Caco-2 (cell line): ENCODE measurements around the gene NFIA. TPM values are rescaled to one million over a fixed set of nuclear protein-coding genes. Genes with fewer than 3 reads are reported as not detected.

Source experiments
- BruUV-seq: library from RNA; stranded (reverse); fragments of 400-500 nt; replicated peaks from 2 replicates; lab custom pipeline; 2021; lab: Mats Ljungman, UMichigan
- CTCF ChIA-PET: fragments of 300-600 bp; sonication (Branson Sonifier 250); formaldehyde crosslinking; loops from one replicate; lab custom pipeline; 2022; ENCODE audit warnings: antibody characterized with exemption; lab: Charles Lee
- POLR2A ChIA-PET: fragments of 300-600 bp; sonication (Branson Sonifier 250); formaldehyde crosslinking; loops from one replicate; lab custom pipeline; 2022; ENCODE audit warnings: antibody characterized with exemption; lab: Charles Lee
- DNase-seq, 2 experiments: peaks; one replicate each; pipeline versions ENCODE4 v3.0.0 to v3.0.0-alpha.2; 2020 to 2022
- H3K27me3 ChIP-seq: replicated peaks from 2 replicates; pipeline ENCODE4 v1.6.0; 2011; ENCODE audit warnings: low read length; ENCODE audit not compliant: control insufficient read depth, insufficient read depth
- H3K36me3 ChIP-seq: 2 replicates; pipeline ENCODE4 v1.5.1; 2011; ENCODE audit warnings: low read length; ENCODE audit not compliant: control insufficient read depth, insufficient read depth
- H3K4me1 ChIP-seq: fragments of 250-450 bp; sonication (Bioruptor Pico); 2 replicates; pipeline ENCODE4 v1.5.1; 2020; ENCODE audit warnings: mild to moderate bottlenecking
- H3K4me3 ChIP-seq: 2 replicates; pipeline ENCODE4 v1.5.1; 2011; ENCODE audit warnings: low read depth, mild to moderate bottlenecking, control low read depth, low read length
- H3K9me3 ChIP-seq: fragments of 250-450 bp; sonication (Bioruptor Pico); 2 replicates; pipeline ENCODE4 v1.5.1; 2020; ENCODE audit warnings: mild to moderate bottlenecking, moderate library complexity
- H3K27ac Mint-ChIP-seq: one replicate; pipeline ENCODE4 v1.8.0; 2022; ENCODE audit warnings: mixed read lengths; ENCODE audit not compliant: unreplicated experiment
- H3K27me3 Mint-ChIP-seq: one replicate; pipeline ENCODE4 v1.8.0; 2022; ENCODE audit warnings: mixed read lengths; ENCODE audit not compliant: insufficient read depth, unreplicated experiment
- H3K36me3 Mint-ChIP-seq: one replicate; pipeline ENCODE4 v1.8.0; 2022; ENCODE audit warnings: mild to moderate bottlenecking, mixed read lengths; ENCODE audit not compliant: insufficient read depth, unreplicated experiment
- H3K4me1 Mint-ChIP-seq: one replicate; pipeline ENCODE4 v1.8.0; 2022; ENCODE audit warnings: low read depth, mixed read lengths; ENCODE audit not compliant: unreplicated experiment
- H3K4me3 Mint-ChIP-seq: one replicate; pipeline ENCODE4 v1.8.0; 2022; ENCODE audit warnings: mild to moderate bottlenecking, moderate library complexity, mixed read lengths; ENCODE audit not compliant: unreplicated experiment
- H3K9me3 Mint-ChIP-seq: one replicate; pipeline ENCODE4 v1.8.0; 2022; ENCODE audit warnings: mixed read lengths; ENCODE audit not compliant: unreplicated experiment
- intact Hi-C: fragments of 100-400 bp; cut with micrococcal nuclease; formaldehyde crosslinking; loops from one replicate; pipeline ENCODE4 v1.10.0; 2022; ENCODE audit not compliant: unreplicated experiment
- total RNA-seq: library from RNA; stranded (reverse); gene quantifications from 2 replicates; pipeline ENCODE4 v1.2.3, GENCODE V29; 2022
- TF ChIP-seq, protein P1 (sequence below), 2 experiments: fragments of 200-600 bp in 1 of 2; IDR thresholded peaks; 1 replicate in 1 of 2; 2 replicates in 1 of 2; pipeline versions ENCODE4 v1.5.1 to v1.8.0; 2011 to 2022; ENCODE audit warnings: antibody characterized with exemption in 1 of 2, control low read depth in 1 of 2, inconsistent platforms in 1 of 2, low read depth in 1 of 2, low read length in 1 of 2, mild to moderate bottlenecking in 1 of 2, moderate library complexity in 1 of 2; ENCODE audit not compliant: insufficient read depth in 1 of 2, severe bottlenecking in 1 of 2, unreplicated experiment in 1 of 2

The NFIA gene
- total RNA-seq, 1 experiment from 2014 or later, result 1.4 TPM

DNA sequence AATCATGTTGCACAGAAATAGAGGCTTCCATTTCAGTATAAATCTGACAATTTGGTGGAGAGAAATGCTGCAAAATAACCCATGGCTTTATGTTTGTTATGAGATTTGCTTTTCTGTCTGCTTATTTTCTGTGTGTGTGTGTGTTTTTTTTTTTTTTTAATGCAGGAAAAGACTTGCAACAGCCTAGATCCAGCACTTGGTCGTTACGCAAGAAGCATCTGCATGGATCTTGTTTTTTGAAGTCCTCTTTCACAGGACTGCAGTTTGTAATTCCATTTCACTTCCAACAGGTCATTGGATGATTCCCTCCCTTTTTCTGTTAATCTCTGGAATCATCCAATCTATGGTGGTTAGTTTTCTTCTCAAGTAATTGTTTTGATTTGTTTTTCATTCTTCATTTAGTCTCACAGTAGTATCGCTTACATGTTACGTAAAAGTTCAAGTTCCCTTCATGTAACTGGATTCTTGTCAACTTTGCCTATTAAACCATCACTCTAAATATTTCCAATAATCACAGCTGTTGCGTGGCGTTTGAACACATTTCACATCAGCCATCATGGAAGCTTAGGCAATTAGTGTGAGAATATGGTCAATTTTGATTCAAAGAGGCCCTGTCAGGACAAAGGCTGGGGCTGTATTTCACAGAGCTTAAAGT is 312.9 kb downstream of the NFIA start:
- Mint-ChIP-seq H3K36me3 (no peaks in the 10 kb centered on the region), H3K27ac (no peak overlapping the region), H3K9me3 (no peaks in the 10 kb centered on the region), H3K4me1 (no peaks in the 10 kb centered on the region), H3K27me3 (no peaks in the 10 kb centered on the region), H3K4me3 (no peak overlapping the region)
- no TSS peak for BruUV-seq
- no peak for DNase-seq
- TF ChIP-seq, protein P1, sequence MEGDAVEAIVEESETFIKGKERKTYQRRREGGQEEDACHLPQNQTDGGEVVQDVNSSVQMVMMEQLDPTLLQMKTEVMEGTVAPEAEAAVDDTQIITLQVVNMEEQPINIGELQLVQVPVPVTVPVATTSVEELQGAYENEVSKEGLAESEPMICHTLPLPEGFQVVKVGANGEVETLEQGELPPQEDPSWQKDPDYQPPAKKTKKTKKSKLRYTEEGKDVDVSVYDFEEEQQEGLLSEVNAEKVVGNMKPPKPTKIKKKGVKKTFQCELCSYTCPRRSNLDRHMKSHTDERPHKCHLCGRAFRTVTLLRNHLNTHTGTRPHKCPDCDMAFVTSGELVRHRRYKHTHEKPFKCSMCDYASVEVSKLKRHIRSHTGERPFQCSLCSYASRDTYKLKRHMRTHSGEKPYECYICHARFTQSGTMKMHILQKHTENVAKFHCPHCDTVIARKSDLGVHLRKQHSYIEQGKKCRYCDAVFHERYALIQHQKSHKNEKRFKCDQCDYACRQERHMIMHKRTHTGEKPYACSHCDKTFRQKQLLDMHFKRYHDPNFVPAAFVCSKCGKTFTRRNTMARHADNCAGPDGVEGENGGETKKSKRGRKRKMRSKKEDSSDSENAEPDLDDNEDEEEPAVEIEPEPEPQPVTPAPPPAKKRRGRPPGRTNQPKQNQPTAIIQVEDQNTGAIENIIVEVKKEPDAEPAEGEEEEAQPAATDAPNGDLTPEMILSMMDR (IDR thresholded peaks at IDR 0.05; ENCODE audit: insufficient read depth in 1 of 2, low read depth in 1 of 2, low read length in 1 of 2, severe bottlenecking in 1 of 2, unreplicated experiment in 1 of 2), result no peak
- Histone ChIP-seq H3K9me3 (no peaks in the 10 kb centered on the region), H3K4me3 (no peak overlapping the region), H3K4me1 (no peaks in the 10 kb centered on the region), H3K27me3 (no peaks in the 10 kb centered on the region), H3K36me3 (no peaks in the 10 kb centered on the region)
- intact Hi-C loops, result loop anchor here (5.0 kb wide), 1 partner anchor 57 kb away; no protein-coding TSS in a partner anchor
- POLR2A ChIA-PET, result no interaction called here
- CTCF ChIA-PET, result no interaction called here

DNA sequence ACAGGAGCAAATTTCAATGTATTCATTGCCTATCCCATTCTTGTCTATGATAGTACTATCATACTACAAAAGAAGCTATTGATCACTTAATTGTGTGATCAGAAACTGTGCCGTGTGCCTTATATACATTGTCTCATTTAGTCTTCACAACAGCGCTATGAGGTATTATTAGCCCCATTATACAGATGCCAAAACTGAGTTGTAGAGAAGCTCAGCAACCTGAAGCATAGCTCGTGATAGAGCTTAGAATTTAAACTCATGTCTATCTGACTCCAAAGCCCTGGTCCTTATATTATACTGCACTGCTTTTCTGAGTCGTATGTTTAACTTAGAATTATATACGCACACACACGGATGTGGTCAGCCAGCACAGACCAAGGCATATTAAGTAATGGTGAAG is 315.1 kb downstream of the NFIA start:
- no TSS peak for BruUV-seq
- no peak for DNase-seq
- TF ChIP-seq, protein P1 (IDR thresholded peaks at IDR 0.05; ENCODE audit: insufficient read depth in 1 of 2, low read depth in 1 of 2, low read length in 1 of 2, severe bottlenecking in 1 of 2, unreplicated experiment in 1 of 2), result no peak
- ChIA-PET CTCF (no interaction called here), POLR2A (no interaction called here)
- no peak overlapping the region for H3K4me3 ChIP-seq
- intact Hi-C loops, result loop anchor here (5.0 kb wide), 1 partner anchor 55 kb away; no protein-coding TSS in a partner anchor
- no peak overlapping the region for H3K27ac Mint-ChIP-seq
- H3K9me3 Mint-ChIP-seq, result no peaks in the 10 kb centered on the region
- H3K36me3 ChIP-seq, result no peaks in the 10 kb centered on the region
- H3K27me3 ChIP-seq, result no peaks in the 10 kb centered on the region
- no peaks in the 10 kb centered on the region for H3K9me3 ChIP-seq
- H3K27me3 Mint-ChIP-seq, result no peaks in the 10 kb centered on the region
- H3K4me1 Mint-ChIP-seq, result no peaks in the 10 kb centered on the region
- no peak overlapping the region for H3K4me3 Mint-ChIP-seq
- no peaks in the 10 kb centered on the region for H3K4me1 ChIP-seq
- no peaks in the 10 kb centered on the region for H3K36me3 Mint-ChIP-seq

DNA sequence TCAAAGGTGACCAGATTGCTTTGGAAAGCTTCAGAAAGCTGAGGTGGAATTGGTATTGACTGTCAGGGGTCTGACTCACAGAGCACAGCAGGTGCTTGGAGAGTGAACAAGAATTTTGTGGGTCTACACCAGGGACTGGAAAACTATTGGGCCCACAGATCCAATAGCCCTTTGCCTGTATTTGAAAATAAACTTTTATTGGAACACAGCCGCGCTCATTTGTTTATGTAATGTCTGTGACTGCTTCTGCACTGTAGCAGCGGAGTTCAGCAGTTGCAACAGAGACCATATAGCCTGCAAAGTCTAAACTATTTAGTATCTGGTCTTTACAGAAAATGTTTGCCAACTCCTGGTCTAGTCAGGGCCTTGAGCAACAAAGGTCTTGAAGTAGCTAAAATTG is 315.6 kb downstream of the NFIA start:
- no TSS peak for BruUV-seq
- Mint-ChIP-seq H3K4me3 (no peak overlapping the region), H3K27me3 (no peaks in the 10 kb centered on the region), H3K4me1 (no peaks in the 10 kb centered on the region), H3K9me3 (no peaks in the 10 kb centered on the region), H3K36me3 (no peaks in the 10 kb centered on the region), H3K27ac (no peak overlapping the region)
- no peaks in the 10 kb centered on the region for H3K27me3 ChIP-seq
- ChIA-PET CTCF (no interaction called here), POLR2A (no interaction called here)
- no peaks in the 10 kb centered on the region for H3K36me3 ChIP-seq
- H3K4me1 ChIP-seq, result no peaks in the 10 kb centered on the region
- DNase-seq, result no peak
- H3K9me3 ChIP-seq, result no peaks in the 10 kb centered on the region
- TF ChIP-seq, protein P1 (IDR thresholded peaks at IDR 0.05; ENCODE audit: insufficient read depth in 1 of 2, low read depth in 1 of 2, low read length in 1 of 2, severe bottlenecking in 1 of 2, unreplicated experiment in 1 of 2), result no peak
- H3K4me3 ChIP-seq, result no peak overlapping the region
- intact Hi-C loops, result loop anchor here (5.0 kb wide), 1 partner anchor 54 kb away; no protein-coding TSS in a partner anchor
